Glomerular endothelial cell (primary cell): ENCODE measurements around the gene AZU1. TPM values are rescaled to one million over a fixed set of nuclear protein-coding genes. Genes with fewer than 3 reads are reported as not detected.
"Not testable (repeated sequence)": the region's sequence is repeated elsewhere in the genome, so short reads cannot be mapped to it uniquely, and the experiment has no call there.

Experiments
- DNase-seq: peaks from one replicate; pipeline ENCODE4 v3.0.0-alpha.2; 2011; ENCODE audit warnings: low read depth, low spot score; ENCODE audit errors: extremely low read depth
- total RNA-seq: library from RNA; depleted of rRNA; stranded (reverse); fragments of >200 nt; gene quantifications from 2 replicates; pipeline ENCODE4 v1.2.3, GENCODE V29; 2015

Gene AZU1
- total RNA-seq, 1 donor from 2014 or later, result not detected

- no peak for DNase-seq
Observed at GRCh38 chr19:807627-808422, 19.8 kb upstream of the AZU1 start.

GRCh38 chr19:808423-808775, 19.2 kb upstream of the AZU1 start:
- DNase-seq, result no peak

- no peak for DNase-seq
Observed at GRCh38 chr19:810077-810855, 17.4 kb upstream of the AZU1 start.

- DNase-seq, result no peak
Observed at GRCh38 chr19:810883-811489, 16.7 kb upstream of the AZU1 start.

- DNase-seq, result no peak
Observed at GRCh38 chr19:811506-812048, 16.1 kb upstream of the AZU1 start.

- DNase-seq, result no peak
Observed at GRCh38 chr19:812049-812746, 15.4 kb upstream of the AZU1 start.

- DNase-seq, result no peak
Observed at GRCh38 chr19:812747-813218, 14.9 kb upstream of the AZU1 start.

- DNase-seq, result no peak
Observed at GRCh38 chr19:813219-814151, 14.2 kb upstream of the AZU1 start.

GRCh38 chr19:814152-815078, 13.2 kb upstream of the AZU1 start:
- no peak for DNase-seq

GRCh38 chr19:815079-815774, 12.4 kb upstream of the AZU1 start:
- DNase-seq, result no peak

GRCh38 chr19:815775-816499, 11.7 kb upstream of the AZU1 start:
- no peak for DNase-seq

GRCh38 chr19:816500-816857, 11.2 kb upstream of the AZU1 start:
- no peak for DNase-seq

GRCh38 chr19:820212-820611, 7.4 kb upstream of the AZU1 start:
- not testable (repeated sequence) for DNase-seq

- no peak for DNase-seq
Observed at GRCh38 chr19:821231-821824, 6.3 kb upstream of the AZU1 start.

- DNase-seq, result no peak
Observed at GRCh38 chr19:821825-822503, 5.7 kb upstream of the AZU1 start, which contains the start of gene PLPPR3. TSS of gene PLPPR3 (minus strand) at chr19:821955. CDS start at chr19:821559, 396 bp downstream.

- no peak for DNase-seq
Observed at GRCh38 chr19:823565-824121, 4.0 kb upstream of the AZU1 start.
